Spleen (tissue), 11 donors: ENCODE data around the gene USF3. TPM values are rescaled to one million over a fixed set of nuclear protein-coding genes. Genes with fewer than 3 reads are reported as not detected.

Experiments used
- DNase-seq: peaks from one replicate; pipeline ENCODE4 v3.0.0-alpha.2; 2020
- H3K27ac ChIP-seq, 8 donors: fragments of 200-600 bp; sonication (generic) in 7 of 8; 1 replicate in 4 of 8; 2 replicates in 4 of 8; pipeline versions ENCODE4 v1.5.0 to v1.8.0; 2016 to 2021; ENCODE audit warnings: inconsistent platforms in 4 of 8, mild to moderate bottlenecking in 4 of 8, moderate library complexity in 1 of 8
- H3K27me3 ChIP-seq, 7 donors: fragments of 200-600 bp; sonication (generic) in 6 of 7; replicated peaks in 1 of 7; 1 replicate in 4 of 7; 2 replicates in 3 of 7; pipeline versions ENCODE4 v1.5.0 to v1.8.0; 2016 to 2021; ENCODE audit warnings: inconsistent platforms in 3 of 7, mild to moderate bottlenecking in 1 of 7
- H3K36me3 ChIP-seq, 6 donors: fragments of 200-600 bp; sonication (generic) in 5 of 6; 1 replicate in 4 of 6; 2 replicates in 2 of 6; pipeline versions ENCODE4 v1.5.0 to v1.8.0; 2016 to 2021; ENCODE audit warnings: inconsistent platforms in 2 of 6
- H3K4me1 ChIP-seq, 6 donors: fragments of 200-600 bp; sonication (generic) in 5 of 6; 1 replicate in 3 of 6; 2 replicates in 3 of 6; pipeline versions ENCODE4 v1.5.0 to v1.8.0; 2016 to 2021; ENCODE audit warnings: inconsistent platforms in 3 of 6
- H3K4me3 ChIP-seq, 8 donors: fragments of 200-600 bp; sonication (generic) in 7 of 8; 1 replicate in 4 of 8; 2 replicates in 4 of 8; pipeline versions ENCODE4 v1.5.0 to v1.8.0; 2016 to 2021; ENCODE audit warnings: inconsistent platforms in 4 of 8, mild to moderate bottlenecking in 4 of 8, moderate library complexity in 2 of 8
- H3K9me3 ChIP-seq, 8 donors: fragments of 200-600 bp; sonication (generic) in 7 of 8; 1 replicate in 4 of 8; 2 replicates in 4 of 8; pipeline versions ENCODE4 v1.5.0 to v1.8.0; 2016 to 2021; ENCODE audit warnings: inconsistent platforms in 4 of 8
- POLR2A ChIP-seq, 3 donors: fragments of 450-650 bp; IDR thresholded peaks; one replicate each; pipeline ENCODE4 v1.5.1; 2017; ENCODE audit warnings: antibody characterized with exemption in 3 of 3, mild to moderate bottlenecking in 1 of 3
- POLR2AphosphoS5 ChIP-seq, 3 donors: sonication (generic); formaldehyde crosslinking; IDR thresholded peaks; one replicate each; pipeline ENCODE4 v1.5.1; 2017; ENCODE audit warnings: antibody characterized with exemption in 3 of 3
- WGBS, 5 donors: extraction: QIAGEN DNeasy Blood & Tissue Kit in 3 of 5; methylation state at CpG; one replicate each; pipeline versions ENCODE4 v1.1.5 to v1.1.7; 2013 to 2018; 5-methylcytosine and 5-hydroxymethylcytosine counted together
- intact Hi-C: fragments of 100-400 bp; cut with DNase I; formaldehyde crosslinking; loops from one replicate; pipeline ENCODE4 v1.15.0; 2023; ENCODE audit warnings: low total_unique reads
- polyA plus RNA-seq, 3 donors: library from polyadenylated mRNA; stranded (reverse); fragments of 200-250 nt; gene quantifications; one replicate each; pipeline ENCODE4 v1.2.1, GENCODE V29; 2013
- total RNA-seq, 7 donors: library from RNA; depleted of rRNA in 3 of 7; stranded (reverse); fragments of >200 nt in 3 of 7; fragmentation: NEBNext Ultra II Directional in 4 of 7; extraction: Animal tissue kit (Norgen Biotek cat#: 25700) in 4 of 7; gene quantifications; one replicate each; pipeline versions ENCODE4 v1.1.0 to v1.2.1, GENCODE V29; 2016 to 2021
- TF ChIP-seq, protein P1 (sequence below), 11 experiments: fragments of 200-600 bp in 7 of 11; fragments of 450-650 bp in 4 of 11; sonication (generic) in 4 of 11; IDR thresholded peaks in 8 of 11; conservative IDR thresholded peaks in 3 of 11; 1 replicate in 7 of 11; 2 replicates in 4 of 11; pipeline versions ENCODE4 v1.4.0 to v1.8.0; 2016 to 2021; ENCODE audit warnings: antibody characterized with exemption in 11 of 11, inconsistent platforms in 4 of 11, mild to moderate bottlenecking in 1 of 11
- donor health status: healthy with polysubstance abuse.
- donor health status: DM: no; HTN: no; CAD: no; lungs with moderate emphysema.
- donor health status: DM: no; HTN: no; CAD: no.
- donor health status: Bipolar disorder and iron deficiency.
- donor health status: healthy.
- donor health status: DM: no; HTN: no; CAD: no.
- donor health status: DM: yes; HTN: yes; CAD: no.

Gene USF3
- total and polyA plus RNA-seq, 10 donors = 5.5 to 36.0 (median 25.7) TPM

- Histone ChIP-seq H3K27ac (no peak overlapping the region), H3K4me1 (peaks cover 0 to 8% (median 0%) of the 10 kb centered on the region in 6 donors), H3K36me3 (peaks cover 0 to 65% (median 30%) of the 10 kb centered on the region in 6 donors), H3K27me3 (no peaks in the 10 kb centered on the region), H3K9me3 (no peaks in the 10 kb centered on the region), H3K4me3 (no peak overlapping the region)
- intact Hi-C loops = no loop called here
- WGBS, 5 donors = 29 to 51% (median 47%) methylated on average over 3 of the region's 3 CpGs
- TF ChIP-seq POLR2A (IDR thresholded peaks at IDR 0.05) (no peak), POLR2AphosphoS5 (IDR thresholded peaks at IDR 0.05) (no peak)
- TF ChIP-seq, protein P1, sequence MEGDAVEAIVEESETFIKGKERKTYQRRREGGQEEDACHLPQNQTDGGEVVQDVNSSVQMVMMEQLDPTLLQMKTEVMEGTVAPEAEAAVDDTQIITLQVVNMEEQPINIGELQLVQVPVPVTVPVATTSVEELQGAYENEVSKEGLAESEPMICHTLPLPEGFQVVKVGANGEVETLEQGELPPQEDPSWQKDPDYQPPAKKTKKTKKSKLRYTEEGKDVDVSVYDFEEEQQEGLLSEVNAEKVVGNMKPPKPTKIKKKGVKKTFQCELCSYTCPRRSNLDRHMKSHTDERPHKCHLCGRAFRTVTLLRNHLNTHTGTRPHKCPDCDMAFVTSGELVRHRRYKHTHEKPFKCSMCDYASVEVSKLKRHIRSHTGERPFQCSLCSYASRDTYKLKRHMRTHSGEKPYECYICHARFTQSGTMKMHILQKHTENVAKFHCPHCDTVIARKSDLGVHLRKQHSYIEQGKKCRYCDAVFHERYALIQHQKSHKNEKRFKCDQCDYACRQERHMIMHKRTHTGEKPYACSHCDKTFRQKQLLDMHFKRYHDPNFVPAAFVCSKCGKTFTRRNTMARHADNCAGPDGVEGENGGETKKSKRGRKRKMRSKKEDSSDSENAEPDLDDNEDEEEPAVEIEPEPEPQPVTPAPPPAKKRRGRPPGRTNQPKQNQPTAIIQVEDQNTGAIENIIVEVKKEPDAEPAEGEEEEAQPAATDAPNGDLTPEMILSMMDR (IDR thresholded peaks at IDR 0.05 in 8 of 11, conservative IDR thresholded peaks at IDR 0.05 in 3 of 11) = no peak
- no peak for DNase-seq
Measured at GRCh38 chr3:113721636-113722035, 25.2 kb upstream of the USF3 start.

DNA sequence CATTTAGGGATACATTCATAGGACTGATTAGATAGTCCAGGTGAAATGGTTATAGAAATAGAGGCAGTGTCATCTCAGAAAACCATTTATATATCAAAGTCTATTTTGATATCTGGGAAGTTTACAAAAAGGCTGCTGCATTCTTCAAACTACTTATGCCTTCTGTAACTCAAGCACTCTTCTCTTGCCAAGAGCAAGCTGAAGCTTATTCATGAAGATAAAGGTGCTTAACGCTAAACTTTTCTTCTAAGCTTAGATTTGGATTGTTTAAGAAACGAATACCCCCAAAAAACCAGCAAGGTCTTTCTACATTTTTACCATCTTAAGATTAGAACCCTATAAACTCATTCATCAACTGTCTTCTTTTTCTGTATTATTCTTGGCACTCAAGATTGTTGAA lies 23.3 kb upstream of the USF3 start:
- 85 to 98% (median 91%) methylated on average over 2 of the region's 2 CpGs for WGBS, 5 donors
- no peaks in the 10 kb centered on the region for H3K9me3 ChIP-seq
- intact Hi-C loops = no loop called here
- no peak overlapping the region for H3K27ac ChIP-seq
- TF ChIP-seq POLR2AphosphoS5 (IDR thresholded peaks at IDR 0.05) (no peak), POLR2A (IDR thresholded peaks at IDR 0.05) (no peak)
- TF ChIP-seq, protein P1 (IDR thresholded peaks at IDR 0.05 in 8 of 11, conservative IDR thresholded peaks at IDR 0.05 in 3 of 11) = no peak
- H3K36me3 ChIP-seq = peaks cover 0 to 78% (median 33%) of the 10 kb centered on the region in 6 donors
- H3K27me3 ChIP-seq = no peaks in the 10 kb centered on the region
- H3K4me3 ChIP-seq = no peak overlapping the region
- H3K4me1 ChIP-seq = peaks cover 0 to 8% (median 0%) of the 10 kb centered on the region in 6 donors
- DNase-seq = no peak

- Histone ChIP-seq H3K27ac (no peak overlapping the region), H3K4me3 (no peak overlapping the region), H3K9me3 (no peaks in the 10 kb centered on the region), H3K36me3 (peaks cover 0 to 78% (median 33%) of the 10 kb centered on the region in 6 donors), H3K27me3 (no peaks in the 10 kb centered on the region), H3K4me1 (peaks cover 0 to 8% (median 0%) of the 10 kb centered on the region in 6 donors)
- no peak for DNase-seq
- WGBS, 5 donors = 87 to 98% (median 92%) methylated on average over 1 of the region's 1 CpG
- intact Hi-C loops = no loop called here
- no peak for TF ChIP-seq POLR2AphosphoS5 (IDR thresholded peaks at IDR 0.05)
- TF ChIP-seq, protein P1 (IDR thresholded peaks at IDR 0.05 in 8 of 11, conservative IDR thresholded peaks at IDR 0.05 in 3 of 11) = no peak
- no peak for TF ChIP-seq POLR2A (IDR thresholded peaks at IDR 0.05)
Measured at GRCh38 chr3:113719294-113719693, 22.9 kb upstream of the USF3 start.

- peaks cover 0 to 8% (median 0%) of the 10 kb centered on the region in 6 donors for H3K4me1 ChIP-seq
- TF ChIP-seq POLR2A (IDR thresholded peaks at IDR 0.05) = no peak
- TF ChIP-seq, protein P1 (IDR thresholded peaks at IDR 0.05 in 8 of 11, conservative IDR thresholded peaks at IDR 0.05 in 3 of 11) = no peak
- TF ChIP-seq POLR2AphosphoS5 (IDR thresholded peaks at IDR 0.05) = no peak
- no peaks in the 10 kb centered on the region for H3K9me3 ChIP-seq
- no peak overlapping the region for H3K4me3 ChIP-seq
- intact Hi-C loops = no loop called here
- DNase-seq = no peak
- peaks cover 0 to 67% (median 31%) of the 10 kb centered on the region in 6 donors for H3K36me3 ChIP-seq
- no peak overlapping the region for H3K27ac ChIP-seq
- 93 to 99% (median 97%) methylated on average over 3 of the region's 3 CpGs for WGBS, 5 donors
- H3K27me3 ChIP-seq = no peaks in the 10 kb centered on the region
Measured at GRCh38 chr3:113717818-113718217, 21.4 kb upstream of the USF3 start.
